Natural killer cell (primary cell): ENCODE data around the gene NXN. TPM values are rescaled to one million over a fixed set of nuclear protein-coding genes. Genes with fewer than 3 reads are reported as not detected.

Experiments
- ATAC-seq, 3 donors: fragments of 150-1000 bp in 2 of 3; fragments of 200-7000 bp in 1 of 3; cut with Tn5 transposase; 1 replicate in 1 of 3; 2 replicates in 2 of 3; pipeline ENCODE4 v1.10.0; 2021; ENCODE audit warnings: mild to moderate bottlenecking in 2 of 3, moderate library complexity in 2 of 3
- DNase-seq, 2 donors: peaks; one replicate each; pipeline versions ENCODE4 v3.0.0 to v3.0.0-alpha.2; 2013 to 2021; ENCODE audit warnings: mixed read lengths in 1 of 2
- H3K27ac ChIP-seq: one replicate; pipeline ENCODE4 v1.5.1; 2013; ENCODE audit warnings: mild to moderate bottlenecking, low read length
- H3K27me3 ChIP-seq: one replicate; pipeline ENCODE4 v1.6.1; 2013; ENCODE audit warnings: low read length; ENCODE audit not compliant: control insufficient read depth, insufficient read depth
- H3K36me3 ChIP-seq: one replicate; pipeline ENCODE4 v1.6.1; 2013; ENCODE audit warnings: low read length; ENCODE audit not compliant: control insufficient read depth, insufficient read depth
- H3K4me1 ChIP-seq: one replicate; pipeline ENCODE4 v1.6.1; 2013; ENCODE audit warnings: low read length; ENCODE audit not compliant: control insufficient read depth, insufficient read depth
- H3K4me3 ChIP-seq: one replicate; pipeline ENCODE4 v1.5.1; 2013; ENCODE audit warnings: low read length
- H3K9me3 ChIP-seq: one replicate; pipeline ENCODE4 v1.6.1; 2013; ENCODE audit warnings: low read length; ENCODE audit not compliant: control insufficient read depth, insufficient read depth
- H3K27ac Mint-ChIP-seq, 2 donors: one replicate each; pipeline ENCODE4 v1.8.0; 2022; ENCODE audit warnings: mild to moderate bottlenecking in 2 of 2, mixed read lengths in 2 of 2, moderate library complexity in 1 of 2
- H3K27me3 Mint-ChIP-seq, 2 donors: one replicate each; pipeline ENCODE4 v1.8.0; 2022; ENCODE audit warnings: low read depth in 2 of 2, mixed read lengths in 2 of 2
- H3K36me3 Mint-ChIP-seq: one replicate; pipeline ENCODE4 v1.8.0; 2022; ENCODE audit warnings: mixed read lengths
- H3K4me1 Mint-ChIP-seq, 2 donors: one replicate each; pipeline ENCODE4 v1.8.0; 2022; ENCODE audit warnings: mixed read lengths in 2 of 2
- H3K4me3 Mint-ChIP-seq: one replicate; pipeline ENCODE4 v1.8.0; 2022; ENCODE audit warnings: mild to moderate bottlenecking, moderate library complexity, mixed read lengths
- H3K9me3 Mint-ChIP-seq, 2 donors: one replicate each; pipeline ENCODE4 v1.8.0; 2022; ENCODE audit warnings: mixed read lengths in 2 of 2
- WGBS: methylation state at CpG from one replicate; pipeline ENCODE4 v1.1.7; 2013; ENCODE audit warnings: missing lambda C conversion rate; ENCODE audit not compliant: insufficient coverage; 5-methylcytosine and 5-hydroxymethylcytosine counted together
- intact Hi-C: fragments of 100-400 bp; cut with micrococcal nuclease; formaldehyde crosslinking; loops from one replicate; pipeline ENCODE4 v1.14.2; 2022
- total RNA-seq, 4 donors: library from RNA; stranded (reverse); fragments of 120-200 nt in 1 of 4; gene quantifications; one replicate each; pipeline versions ENCODE4 v1.2.3 to v1.2.4, GENCODE V29; 2013 to 2022
- TF ChIP-seq, protein P1 (sequence below): fragments of 200-600 bp; IDR thresholded peaks from one replicate; pipeline ENCODE4 v1.8.0; 2022; ENCODE audit warnings: antibody characterized with exemption

Gene NXN
- total RNA-seq, 3 donors from 2014 or later (not counting 1 experiment from before 2014, with no cell fraction given), result 0.14 to 0.55 TPM; not detected in 1

DNA sequence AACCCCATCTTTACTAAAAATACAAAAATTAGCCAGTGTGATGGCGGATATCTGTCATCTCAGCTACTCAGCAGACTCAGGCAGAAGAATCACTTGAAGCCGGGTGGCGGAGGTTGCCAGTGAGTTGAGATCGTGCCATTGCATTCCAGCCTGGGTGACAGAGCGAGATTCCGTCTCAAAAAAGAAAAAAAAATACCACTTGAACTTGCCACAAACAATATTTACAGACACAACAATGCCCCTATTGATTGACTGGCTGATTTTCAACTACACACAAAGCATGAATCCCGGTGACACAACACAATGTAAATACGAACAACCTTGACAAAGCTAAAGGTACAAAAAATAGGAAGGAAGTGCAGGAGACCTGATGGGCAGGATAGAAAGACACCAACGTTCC lies 49.3 kb downstream of the NXN start:
- H3K4me3 Mint-ChIP-seq, result no peak overlapping the region
- intact Hi-C loops, result no loop called here
- H3K4me3 ChIP-seq, result no peak overlapping the region
- H3K27ac ChIP-seq, result no peak overlapping the region
- H3K36me3 ChIP-seq, result no peaks in the 10 kb centered on the region
- DNase-seq (no peak), ATAC-seq (no peak)
- H3K27me3 Mint-ChIP-seq, result peaks cover 9 to 10% of the 10 kb centered on the region in 2 donors
- no peaks in the 10 kb centered on the region for H3K9me3 ChIP-seq
- TF ChIP-seq, protein P1, sequence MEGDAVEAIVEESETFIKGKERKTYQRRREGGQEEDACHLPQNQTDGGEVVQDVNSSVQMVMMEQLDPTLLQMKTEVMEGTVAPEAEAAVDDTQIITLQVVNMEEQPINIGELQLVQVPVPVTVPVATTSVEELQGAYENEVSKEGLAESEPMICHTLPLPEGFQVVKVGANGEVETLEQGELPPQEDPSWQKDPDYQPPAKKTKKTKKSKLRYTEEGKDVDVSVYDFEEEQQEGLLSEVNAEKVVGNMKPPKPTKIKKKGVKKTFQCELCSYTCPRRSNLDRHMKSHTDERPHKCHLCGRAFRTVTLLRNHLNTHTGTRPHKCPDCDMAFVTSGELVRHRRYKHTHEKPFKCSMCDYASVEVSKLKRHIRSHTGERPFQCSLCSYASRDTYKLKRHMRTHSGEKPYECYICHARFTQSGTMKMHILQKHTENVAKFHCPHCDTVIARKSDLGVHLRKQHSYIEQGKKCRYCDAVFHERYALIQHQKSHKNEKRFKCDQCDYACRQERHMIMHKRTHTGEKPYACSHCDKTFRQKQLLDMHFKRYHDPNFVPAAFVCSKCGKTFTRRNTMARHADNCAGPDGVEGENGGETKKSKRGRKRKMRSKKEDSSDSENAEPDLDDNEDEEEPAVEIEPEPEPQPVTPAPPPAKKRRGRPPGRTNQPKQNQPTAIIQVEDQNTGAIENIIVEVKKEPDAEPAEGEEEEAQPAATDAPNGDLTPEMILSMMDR, result no peak
- no peaks in the 10 kb centered on the region for H3K4me1 ChIP-seq
- H3K27me3 ChIP-seq, result no peaks in the 10 kb centered on the region
- 82% methylated on average over 9 of the region's 9 CpGs for WGBS
- H3K36me3 Mint-ChIP-seq, result no peaks in the 10 kb centered on the region
- H3K27ac Mint-ChIP-seq, result no peak overlapping the region
- H3K4me1 Mint-ChIP-seq, result no peaks in the 10 kb centered on the region
- H3K9me3 Mint-ChIP-seq, result no peaks in the 10 kb centered on the region

DNA sequence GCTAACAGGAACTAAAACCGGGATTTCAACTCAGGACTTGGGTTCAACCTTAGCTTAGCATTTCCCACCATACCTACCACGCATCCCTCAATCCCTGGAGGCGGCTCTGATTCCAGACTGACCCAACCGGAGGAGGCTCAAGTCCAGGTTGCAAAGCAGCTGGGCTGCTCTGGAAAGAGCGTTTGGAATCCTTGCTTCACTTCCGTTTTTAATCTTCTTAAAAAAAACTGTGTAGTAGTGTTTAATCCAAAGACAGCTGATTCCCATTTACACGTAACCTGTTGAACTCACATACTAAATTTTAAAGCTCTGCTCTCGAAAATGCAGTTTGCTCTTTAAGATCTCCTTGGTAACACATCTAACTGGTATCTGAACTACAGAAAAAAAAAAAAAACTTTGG lies 50.0 kb downstream of the NXN start:
- whole genome bisulfite sequencing, result 83% methylated on average over 8 of the region's 8 CpGs
- H3K27me3 ChIP-seq, result no peaks in the 10 kb centered on the region
- no peaks in the 10 kb centered on the region for H3K9me3 ChIP-seq
- intact Hi-C loops, result no loop called here
- TF ChIP-seq, protein P1, result no peak
- Mint-ChIP-seq H3K4me1 (no peaks in the 10 kb centered on the region), H3K27me3 (peaks cover 9 to 14% of the 10 kb centered on the region in 2 donors), H3K9me3 (no peaks in the 10 kb centered on the region), H3K4me3 (no peak overlapping the region), H3K27ac (no peak overlapping the region), H3K36me3 (no peaks in the 10 kb centered on the region)
- H3K4me3 ChIP-seq, result no peak overlapping the region
- ATAC-seq (no peak), DNase-seq (no peak)
- H3K4me1 ChIP-seq, result no peaks in the 10 kb centered on the region
- no peak overlapping the region for H3K27ac ChIP-seq
- no peaks in the 10 kb centered on the region for H3K36me3 ChIP-seq

DNA sequence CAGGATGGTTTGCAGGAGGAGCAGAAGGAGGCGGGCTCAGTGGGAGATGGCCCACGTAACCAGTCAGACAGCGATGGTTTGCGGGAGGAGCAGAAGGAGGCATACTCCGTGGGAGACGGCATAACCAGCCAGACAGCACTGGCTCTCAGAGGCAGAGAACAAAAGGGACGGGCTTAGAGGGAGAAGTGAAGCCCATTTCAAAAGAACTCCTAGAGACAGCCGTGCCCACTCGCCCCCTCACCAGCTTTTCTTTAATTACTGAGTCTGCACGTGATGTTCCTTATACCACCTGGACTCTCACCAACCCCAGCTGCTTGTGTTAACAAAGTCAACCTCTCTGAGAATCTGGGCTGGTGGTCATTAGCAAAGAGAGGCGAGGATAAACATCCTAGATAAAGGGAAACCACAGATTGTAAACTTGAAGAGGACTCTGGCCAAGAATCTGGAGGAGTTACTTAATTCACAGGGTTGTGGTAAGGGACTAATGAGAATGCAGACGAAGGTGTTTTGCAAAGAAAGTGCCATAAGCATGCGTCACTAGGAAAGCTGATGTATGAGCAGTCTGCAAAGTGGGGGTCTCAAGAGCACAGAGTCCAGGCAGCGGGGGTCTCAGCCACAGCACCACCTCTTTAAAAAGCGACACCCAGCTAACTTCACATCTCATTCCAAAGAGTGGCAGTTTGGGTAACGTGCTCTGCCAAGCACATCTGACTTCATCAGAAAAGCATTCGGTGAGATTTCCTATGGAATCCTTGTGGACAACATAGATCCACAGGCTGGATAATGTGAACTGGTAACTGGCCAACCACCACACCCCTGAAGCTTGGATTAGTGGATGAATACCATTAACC lies 51.7 kb downstream of the NXN start:
- Histone ChIP-seq H3K36me3 (no peaks in the 10 kb centered on the region), H3K27me3 (no peaks in the 10 kb centered on the region), H3K4me1 (no peaks in the 10 kb centered on the region), H3K27ac (no peak overlapping the region), H3K4me3 (no peak overlapping the region), H3K9me3 (no peaks in the 10 kb centered on the region)
- no peak for DNase-seq
- Mint-ChIP-seq H3K27ac (no peak overlapping the region), H3K36me3 (no peaks in the 10 kb centered on the region), H3K4me1 (no peaks in the 10 kb centered on the region), H3K4me3 (no peak overlapping the region), H3K27me3 (peaks cover 12 to 13% of the 10 kb centered on the region in 2 donors), H3K9me3 (no peaks in the 10 kb centered on the region)
- 76% methylated on average over 17 of the region's 17 CpGs for WGBS
- intact Hi-C loops, result no loop called here
- TF ChIP-seq, protein P1, result no peak
- ATAC-seq, result no peak
